DMS53 (cell line): ENCODE measurements around the gene GARNL3.

Experiments used
- DNase-seq: peaks from one replicate; lab custom pipeline; 2025; lab: John Stamatoyannopoulos, UW

GARNL3 gene

GRCh38 chr9:127237801-127238200 lies 26.8 kb upstream of the GARNL3 start:
- no peak for DNase-seq

DNA sequence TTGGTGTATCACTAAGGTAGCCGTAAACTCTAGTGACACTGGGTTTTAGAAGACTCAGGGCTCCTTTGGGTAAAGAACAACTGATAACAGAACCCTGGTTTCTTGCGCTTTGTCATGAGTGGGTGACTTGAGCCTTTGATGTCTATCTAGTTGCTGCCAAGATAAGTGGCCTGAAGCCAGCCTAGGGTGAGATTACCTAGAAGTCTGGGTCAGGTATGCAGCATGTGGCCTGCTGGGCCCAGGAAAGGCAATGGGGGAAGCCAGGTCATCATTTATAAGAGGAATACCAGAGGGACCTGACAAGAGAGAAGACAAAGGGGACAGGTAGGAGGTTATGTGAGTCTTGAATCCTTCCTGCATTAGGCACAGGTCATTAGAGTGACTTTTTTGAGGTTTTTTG lies 23.2 kb upstream of the GARNL3 start:
- DNase-seq, result no peak

- peak; percentile 99 for DNase-seq
These were observed 19.7 kb upstream of the GARNL3 start for GRCh38 chr9:127244609-127245601.

DNA sequence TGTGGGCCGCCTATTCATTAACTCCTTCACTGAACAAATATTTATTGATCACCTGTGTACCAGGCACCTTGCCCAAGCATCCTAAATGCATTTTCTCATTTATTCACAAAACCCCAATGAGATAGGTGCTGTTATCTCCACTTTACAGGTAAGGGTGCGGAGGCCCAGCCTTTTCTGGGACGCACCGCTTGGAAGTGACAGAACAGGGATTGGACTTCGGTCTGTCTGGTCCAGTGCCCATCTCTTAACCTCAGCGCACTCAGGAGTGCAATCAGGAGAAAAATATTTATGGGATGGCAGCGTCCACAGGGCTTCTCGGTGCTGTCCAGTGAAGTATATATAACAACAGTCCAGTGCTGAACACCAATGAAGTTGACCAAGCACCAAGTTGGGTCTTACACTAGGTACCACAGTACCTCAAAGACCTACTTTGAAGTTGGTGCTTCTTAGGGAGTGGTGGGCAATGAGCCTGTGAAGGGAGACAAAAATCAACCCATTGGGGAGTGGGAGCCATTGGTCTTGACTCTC lies 18.9 kb upstream of the GARNL3 start:
- no peak for DNase-seq

DNA sequence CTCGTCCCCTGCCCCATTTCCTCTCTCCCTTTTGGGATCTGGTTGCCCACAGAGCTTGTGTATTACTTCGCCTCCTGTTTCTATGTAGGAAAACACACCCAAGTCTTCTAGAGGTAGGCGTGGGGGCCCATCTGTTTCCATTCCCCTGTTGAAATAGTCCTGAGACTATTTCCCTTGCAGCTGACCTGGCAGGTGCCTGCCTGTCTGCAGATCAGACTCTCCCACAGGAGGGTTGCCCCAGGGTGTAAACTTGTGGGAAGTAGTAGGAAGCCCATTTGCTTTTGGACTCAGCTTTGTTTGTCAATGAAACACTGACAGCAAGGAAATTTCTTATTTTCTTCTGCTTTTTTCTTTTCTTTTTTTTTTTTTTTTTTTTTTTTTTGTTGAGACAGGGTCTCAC lies 16.3 kb upstream of the GARNL3 start:
- DNase-seq, result no peak

- no peak for DNase-seq
These were observed 14.7 kb upstream of the GARNL3 start for GRCh38 chr9:127249877-127250276.

DNA sequence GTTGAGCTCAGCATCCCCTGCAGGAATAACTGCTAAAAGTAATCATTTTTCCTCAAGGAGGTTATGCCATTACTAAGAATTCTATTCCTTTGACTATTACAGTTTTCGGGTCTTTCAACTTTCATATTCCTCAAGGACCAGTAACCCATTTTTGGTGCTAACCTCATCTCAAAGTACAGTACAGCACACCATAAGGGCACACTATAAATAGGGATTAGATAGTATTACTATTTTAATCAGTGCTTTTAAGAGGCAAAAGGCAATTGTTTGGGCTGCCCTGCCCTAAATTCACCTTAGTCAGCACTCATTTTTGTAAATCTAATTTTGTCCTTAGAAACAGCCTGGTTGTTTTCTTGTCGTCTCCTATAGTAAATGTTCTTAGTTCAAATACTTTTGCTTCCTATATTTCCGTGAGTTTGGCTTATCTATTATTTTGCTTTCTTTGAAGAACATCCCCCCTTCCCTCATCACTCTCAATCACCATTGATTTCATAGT lies 13.6 kb upstream of the GARNL3 start:
- no peak for DNase-seq

- DNase-seq, result no peak
These were observed 11.9 kb upstream of the GARNL3 start for GRCh38 chr9:127252410-127253318.

- DNase-seq, result no peak
These were observed 11.1 kb upstream of the GARNL3 start for GRCh38 chr9:127253446-127253845.

- DNase-seq, result no peak
These were observed 8.9 kb upstream of the GARNL3 start for GRCh38 chr9:127255692-127256091.

DNA sequence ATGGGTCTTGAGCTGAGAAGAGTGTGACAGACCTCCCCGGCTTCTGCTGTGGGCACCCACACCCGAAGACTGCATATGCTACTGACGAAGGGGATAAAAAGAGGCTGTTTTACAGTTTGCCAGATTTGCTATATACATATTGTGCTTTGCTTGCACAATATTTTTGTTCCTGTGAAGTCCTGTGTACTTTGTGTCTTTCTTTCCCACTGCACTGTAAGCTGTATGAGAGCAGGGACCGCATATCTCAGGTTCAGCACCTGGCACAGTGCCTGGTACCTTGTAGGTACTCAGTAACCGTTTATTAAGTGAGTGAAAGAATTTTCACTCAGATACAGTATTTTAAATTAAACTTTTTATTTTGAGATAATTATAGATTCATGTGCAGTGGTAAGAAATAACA lies 8.2 kb upstream of the GARNL3 start:
- no peak for DNase-seq

- DNase-seq, result no peak
These were observed 5.7 kb upstream of the GARNL3 start for GRCh38 chr9:127258606-127259471.

DNA sequence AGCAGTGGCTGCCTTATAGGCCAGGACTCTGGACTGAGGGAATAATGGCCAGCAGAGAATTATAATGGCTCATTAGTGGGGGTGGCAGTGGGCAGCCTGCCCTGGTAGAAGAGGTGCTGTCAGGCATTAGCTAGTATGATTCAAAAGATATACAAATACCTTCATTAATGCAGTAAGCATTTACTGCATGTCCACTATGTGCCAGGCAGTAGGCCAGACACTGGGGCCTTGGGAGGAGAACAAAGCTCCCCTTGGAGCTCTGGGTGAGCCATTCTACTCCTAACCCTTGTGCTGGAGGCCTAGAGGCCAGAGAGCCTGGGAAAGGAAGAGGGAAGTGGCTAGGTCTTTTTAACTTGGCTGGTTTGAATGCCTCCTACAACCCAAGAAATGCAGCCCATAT lies 2.0 kb upstream of the GARNL3 start:
- no peak for DNase-seq

DNA sequence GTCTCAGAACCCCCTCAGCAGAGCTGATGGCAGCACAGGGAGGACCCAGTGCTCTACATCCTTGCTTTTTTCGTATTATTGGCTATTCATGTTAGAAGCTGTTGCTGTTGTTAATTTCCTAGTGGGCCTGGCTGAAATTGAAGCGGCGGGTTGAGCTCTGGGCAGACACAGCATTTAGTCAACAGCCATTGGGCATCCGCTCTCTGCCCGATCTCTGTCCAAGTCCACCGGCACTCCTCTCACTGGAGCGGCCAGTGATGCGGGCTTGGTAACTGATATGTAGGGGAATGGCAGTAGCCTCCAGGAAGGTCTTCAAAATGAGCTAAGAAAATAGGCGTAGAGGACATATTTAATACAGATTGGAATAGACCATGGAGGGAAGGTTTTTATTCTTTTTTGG lies 1.3 kb upstream of the GARNL3 start:
- no peak for DNase-seq

DNA sequence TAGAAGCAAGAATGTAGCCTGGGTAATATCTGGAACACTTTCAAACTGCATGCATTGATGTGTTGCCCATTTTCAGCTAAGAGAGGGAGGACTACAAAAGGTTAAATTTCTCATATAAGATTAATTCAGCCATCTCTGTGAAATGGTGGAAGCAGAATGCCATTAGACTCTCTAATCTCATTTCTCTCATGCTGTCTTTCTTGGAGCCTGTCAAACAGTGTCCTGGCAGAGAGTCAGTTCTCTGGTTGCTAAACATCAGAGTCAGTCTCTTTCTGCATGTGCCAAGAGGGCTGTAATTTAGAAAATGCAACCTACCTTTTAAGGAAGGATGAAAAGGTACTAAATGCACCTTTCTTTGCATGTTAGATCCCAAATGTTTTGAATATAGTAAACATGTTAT lies 910 bp upstream of the GARNL3 start:
- no peak for DNase-seq

- no peak for DNase-seq
These were observed 3.4 kb downstream of the GARNL3 start for GRCh38 chr9:127267793-127268525.

DNA sequence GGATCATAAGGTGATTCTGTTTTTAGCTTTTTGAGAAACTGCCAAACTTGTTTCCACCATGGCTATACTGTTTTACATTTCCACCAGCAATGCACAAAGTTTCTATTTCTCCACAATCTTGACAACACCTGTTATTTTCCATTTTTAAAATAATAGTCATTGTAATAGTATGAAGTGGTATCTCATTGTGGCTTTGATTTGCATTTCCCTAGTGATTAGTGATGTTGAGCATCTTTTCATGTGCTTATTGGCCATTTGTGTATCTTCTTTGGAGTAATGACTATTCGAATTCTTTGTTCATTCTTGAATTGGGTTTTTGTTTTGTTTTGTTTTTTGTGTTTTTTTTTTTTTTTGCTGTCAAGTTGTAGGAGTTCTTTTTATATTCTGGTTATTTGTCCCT lies 4.9 kb downstream of the GARNL3 start:
- DNase-seq, result no peak

- no peak for DNase-seq
These were observed 8.8 kb downstream of the GARNL3 start for GRCh38 chr9:127273326-127273725.

DNA sequence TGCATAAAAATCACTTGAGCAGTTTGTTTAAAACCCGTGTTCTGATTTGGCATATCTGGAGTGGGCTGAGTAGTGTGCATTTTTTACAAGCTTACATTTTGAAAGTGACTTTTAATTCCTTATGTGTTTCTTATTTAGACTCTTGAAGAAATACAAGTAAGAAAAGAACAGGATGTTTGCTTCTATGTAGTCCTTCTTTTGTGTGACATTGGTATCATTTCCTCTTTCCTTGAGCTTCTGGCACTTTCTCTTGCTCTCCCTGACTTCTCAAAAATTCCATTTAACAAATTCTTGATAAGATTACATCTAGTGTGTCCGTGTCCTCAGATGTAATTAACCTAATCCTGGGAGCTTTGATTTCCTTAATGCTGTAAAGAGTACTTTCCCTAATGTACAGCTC lies 12.5 kb downstream of the GARNL3 start:
- no peak for DNase-seq

- DNase-seq, result peak; percentile 34
These were observed 13.2 kb downstream of the GARNL3 start for GRCh38 chr9:127277770-127278169.

- DNase-seq, result peak; percentile 28
These were observed 13.8 kb downstream of the GARNL3 start for GRCh38 chr9:127278372-127278771.
